Calu3 (cell line): Measurements from ENCODE around the gene PRADC1. TPM values are rescaled to one million over a fixed set of nuclear protein-coding genes. Genes with fewer than 3 reads are reported as not detected.

Source experiments
- BruUV-seq: library from RNA; stranded (reverse); fragments of 400-500 nt; replicated peaks from 2 replicates; lab custom pipeline; 2021; lab: Mats Ljungman, UMichigan
- CTCF ChIA-PET: fragments of 300-600 bp; sonication (Branson Sonifier 250); formaldehyde crosslinking; loops from one replicate; lab custom pipeline; 2022; ENCODE audit warnings: antibody characterized with exemption; lab: Charles Lee
- DNase-seq: peaks from one replicate; pipeline ENCODE4 v3.0.0; 2022
- H3K27ac Mint-ChIP-seq: one replicate; pipeline ENCODE4 v1.8.0; 2022; ENCODE audit warnings: mixed read lengths; ENCODE audit not compliant: unreplicated experiment
- H3K27me3 Mint-ChIP-seq: one replicate; pipeline ENCODE4 v1.8.0; 2022; ENCODE audit warnings: mixed read lengths; ENCODE audit not compliant: unreplicated experiment
- H3K36me3 Mint-ChIP-seq: one replicate; pipeline ENCODE4 v1.8.0; 2022; ENCODE audit warnings: mild to moderate bottlenecking, moderate library complexity, mixed read lengths; ENCODE audit not compliant: insufficient read depth, unreplicated experiment
- H3K4me1 Mint-ChIP-seq: one replicate; pipeline ENCODE4 v1.8.0; 2022; ENCODE audit warnings: mild to moderate bottlenecking, low read depth, mixed read lengths; ENCODE audit not compliant: unreplicated experiment
- H3K4me3 Mint-ChIP-seq: one replicate; pipeline ENCODE4 v1.8.0; 2022; ENCODE audit warnings: mild to moderate bottlenecking, low read depth, moderate library complexity, mixed read lengths; ENCODE audit not compliant: unreplicated experiment
- H3K9me3 Mint-ChIP-seq: one replicate; pipeline ENCODE4 v1.8.0; 2022; ENCODE audit warnings: low read depth, mixed read lengths; ENCODE audit not compliant: unreplicated experiment
- intact Hi-C: fragments of 100-400 bp; cut with micrococcal nuclease; formaldehyde crosslinking; loops from one replicate; pipeline ENCODE4 v1.10.0; 2022; ENCODE audit not compliant: unreplicated experiment
- total RNA-seq: library from RNA; stranded (reverse); gene quantifications from 2 replicates; pipeline ENCODE4 v1.2.3, GENCODE V29; 2022
- TF ChIP-seq, protein P1 (sequence below): fragments of 200-600 bp; IDR thresholded peaks from one replicate; pipeline ENCODE4 v1.8.0; 2022; ENCODE audit warnings: antibody characterized with exemption; ENCODE audit not compliant: unreplicated experiment

PRADC1 gene
- total RNA-seq, 1 experiment from 2014 or later: 13.8 TPM

DNA sequence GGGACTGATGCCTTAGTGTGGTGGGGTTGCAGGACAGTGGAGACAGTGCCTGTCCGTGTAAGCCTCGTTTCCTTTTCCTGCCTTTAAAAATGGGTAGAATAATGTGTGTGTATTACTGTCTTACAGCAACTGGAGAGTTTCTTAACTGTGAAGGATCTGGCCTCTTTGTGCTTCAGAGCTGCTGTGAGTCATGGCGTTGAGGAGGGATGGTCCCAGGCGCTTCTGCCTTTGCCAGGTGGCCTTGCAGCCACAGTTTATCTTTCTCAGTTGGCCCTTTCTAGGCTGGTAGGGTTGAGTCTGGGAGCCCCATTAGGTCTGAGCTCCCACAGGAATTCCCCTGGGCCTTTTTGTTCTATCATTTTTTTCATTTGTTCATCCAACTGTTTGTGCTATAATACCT lies 9.2 kb downstream of the PRADC1 start:
- TF ChIP-seq, protein P1, sequence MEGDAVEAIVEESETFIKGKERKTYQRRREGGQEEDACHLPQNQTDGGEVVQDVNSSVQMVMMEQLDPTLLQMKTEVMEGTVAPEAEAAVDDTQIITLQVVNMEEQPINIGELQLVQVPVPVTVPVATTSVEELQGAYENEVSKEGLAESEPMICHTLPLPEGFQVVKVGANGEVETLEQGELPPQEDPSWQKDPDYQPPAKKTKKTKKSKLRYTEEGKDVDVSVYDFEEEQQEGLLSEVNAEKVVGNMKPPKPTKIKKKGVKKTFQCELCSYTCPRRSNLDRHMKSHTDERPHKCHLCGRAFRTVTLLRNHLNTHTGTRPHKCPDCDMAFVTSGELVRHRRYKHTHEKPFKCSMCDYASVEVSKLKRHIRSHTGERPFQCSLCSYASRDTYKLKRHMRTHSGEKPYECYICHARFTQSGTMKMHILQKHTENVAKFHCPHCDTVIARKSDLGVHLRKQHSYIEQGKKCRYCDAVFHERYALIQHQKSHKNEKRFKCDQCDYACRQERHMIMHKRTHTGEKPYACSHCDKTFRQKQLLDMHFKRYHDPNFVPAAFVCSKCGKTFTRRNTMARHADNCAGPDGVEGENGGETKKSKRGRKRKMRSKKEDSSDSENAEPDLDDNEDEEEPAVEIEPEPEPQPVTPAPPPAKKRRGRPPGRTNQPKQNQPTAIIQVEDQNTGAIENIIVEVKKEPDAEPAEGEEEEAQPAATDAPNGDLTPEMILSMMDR: no peak
- DNase-seq: no peak
- no TSS peak for BruUV-seq
- Mint-ChIP-seq H3K27ac (no peak overlapping the region), H3K36me3 (peaks cover 7% of the 10 kb centered on the region), H3K4me1 (no peaks in the 10 kb centered on the region), H3K9me3 (no peaks in the 10 kb centered on the region), H3K4me3 (no peak overlapping the region), H3K27me3 (no peaks in the 10 kb centered on the region)
- CTCF ChIA-PET: no interaction called here
- intact Hi-C loops: no loop called here

DNA sequence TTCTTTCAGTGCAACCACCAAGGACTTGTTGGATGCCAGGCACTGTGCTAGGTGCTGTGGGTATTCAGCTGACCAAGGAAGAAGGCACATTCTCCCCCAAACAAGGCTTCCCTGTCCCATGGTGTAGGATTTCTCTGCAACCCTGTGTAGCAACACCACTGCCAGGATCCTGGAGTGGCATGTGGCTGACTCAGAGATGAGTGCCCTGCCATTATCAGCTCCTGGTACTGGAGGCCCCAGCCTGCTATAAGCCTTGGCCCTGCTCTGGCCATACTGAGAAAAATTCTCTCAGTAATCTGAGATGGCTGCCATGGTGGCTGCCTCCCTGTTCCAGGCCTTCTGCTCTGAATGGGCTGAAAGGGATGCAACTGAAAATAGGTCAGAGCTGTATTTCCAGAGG lies 14.7 kb downstream of the PRADC1 start:
- CTCF ChIA-PET: no interaction called here
- intact Hi-C loops: no loop called here
- Mint-ChIP-seq H3K27ac (no peak overlapping the region), H3K36me3 (peaks cover 26% of the 10 kb centered on the region), H3K9me3 (no peaks in the 10 kb centered on the region), H3K27me3 (no peaks in the 10 kb centered on the region), H3K4me1 (peaks cover 27% of the 10 kb centered on the region), H3K4me3 (no peak overlapping the region)
- TF ChIP-seq, protein P1: no peak
- no TSS peak for BruUV-seq
- no peak for DNase-seq

DNA sequence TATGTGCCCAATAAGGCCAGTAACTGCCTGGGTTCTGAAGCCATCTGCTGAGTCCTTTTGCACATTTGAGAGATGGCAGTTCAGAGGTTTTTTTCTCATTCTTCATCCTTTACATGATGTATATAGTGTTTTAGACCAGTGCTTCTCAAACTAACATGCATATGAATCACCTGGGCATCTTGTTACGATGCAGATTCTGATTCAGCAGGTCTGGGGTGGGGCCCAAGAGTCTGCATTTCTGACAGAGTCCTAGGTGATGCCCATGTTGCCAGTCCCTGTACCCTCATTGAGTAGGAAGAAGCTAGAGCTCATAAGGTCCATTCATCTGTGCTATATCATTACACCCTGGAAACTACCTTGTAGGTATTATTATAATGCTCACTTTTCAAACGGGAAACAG lies 15.2 kb downstream of the PRADC1 start:
- H3K4me3 Mint-ChIP-seq: no peak overlapping the region
- no peaks in the 10 kb centered on the region for H3K27me3 Mint-ChIP-seq
- CTCF ChIA-PET: no interaction called here
- no peaks in the 10 kb centered on the region for H3K9me3 Mint-ChIP-seq
- H3K36me3 Mint-ChIP-seq: peaks cover 27% of the 10 kb centered on the region
- no peak overlapping the region for H3K27ac Mint-ChIP-seq
- H3K4me1 Mint-ChIP-seq: peaks cover 29% of the 10 kb centered on the region
- BruUV-seq: no TSS peak
- intact Hi-C loops: no loop called here
- DNase-seq: no peak
- TF ChIP-seq, protein P1: no peak

DNA sequence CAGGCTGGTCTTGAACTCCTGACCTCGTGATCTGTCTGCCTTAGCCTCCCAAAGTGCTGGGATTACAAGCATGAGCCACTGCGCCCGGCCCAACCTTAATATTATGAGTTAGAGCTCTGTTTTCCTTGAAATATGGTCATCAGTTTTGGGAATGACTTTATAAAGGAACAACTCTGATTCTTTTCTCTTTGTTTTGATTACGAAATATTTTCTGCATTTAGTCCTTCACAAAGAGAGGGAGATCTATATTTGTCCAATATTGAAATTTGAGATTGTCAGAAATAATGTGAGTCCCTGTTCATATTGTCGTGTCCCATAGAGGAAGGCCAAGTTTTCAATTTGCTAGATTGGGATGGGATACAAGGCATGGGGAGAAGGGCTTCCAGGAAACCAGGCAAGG lies 15.9 kb downstream of the PRADC1 start:
- H3K36me3 Mint-ChIP-seq: peaks cover 27% of the 10 kb centered on the region
- DNase-seq: no peak
- BruUV-seq: no TSS peak
- CTCF ChIA-PET: no interaction called here
- intact Hi-C loops: no loop called here
- no peaks in the 10 kb centered on the region for H3K9me3 Mint-ChIP-seq
- no peaks in the 10 kb centered on the region for H3K27me3 Mint-ChIP-seq
- H3K4me3 Mint-ChIP-seq: no peak overlapping the region
- TF ChIP-seq, protein P1: no peak
- no peak overlapping the region for H3K27ac Mint-ChIP-seq
- peaks cover 35% of the 10 kb centered on the region for H3K4me1 Mint-ChIP-seq
